ENCODE measurements around the gene RYR2. TPM values are rescaled to one million over a fixed set of nuclear protein-coding genes. Genes with fewer than 3 reads are reported as not detected.

Gene RYR2
- total and polyA plus RNA-seq, 9 donors, result 2.3 to 4.7 (median 3.3) TPM

- WGBS (ENCODE audit: insufficient coverage), result 67% methylated on average over 8 of the region's 14 CpGs
- Histone ChIP-seq H3K36me3 (ENCODE audit: control insufficient read depth, insufficient read depth, low read length) (no peaks in the 10 kb centered on the region), H3K9me3 (replicated peaks; ENCODE audit: control insufficient read depth, low read depth, low read length) (no peaks in the 10 kb centered on the region), H3K4me3 (ENCODE audit: low read length) (no peak overlapping the region), H3K4me1 (ENCODE audit: control insufficient read depth, insufficient read depth, low read length) (no peaks in the 10 kb centered on the region), H3K27me3 (ENCODE audit: control insufficient read depth, insufficient read depth, low read length) (no peaks in the 10 kb centered on the region), H3K27ac (ENCODE audit: low read length) (no peak overlapping the region)
- DNase-seq, result no peak
Observed at GRCh38 chr1:237007147-237007881, 34.7 kb upstream of the RYR2 start.

- Histone ChIP-seq H3K27me3 (ENCODE audit: control insufficient read depth, insufficient read depth, low read length) (no peaks in the 10 kb centered on the region), H3K27ac (ENCODE audit: low read length) (no peak overlapping the region), H3K36me3 (ENCODE audit: control insufficient read depth, insufficient read depth, low read length) (no peaks in the 10 kb centered on the region), H3K9me3 (replicated peaks; ENCODE audit: control insufficient read depth, low read depth, low read length) (no peaks in the 10 kb centered on the region), H3K4me3 (ENCODE audit: low read length) (no peak overlapping the region), H3K4me1 (ENCODE audit: control insufficient read depth, insufficient read depth, low read length) (no peaks in the 10 kb centered on the region)
- WGBS (ENCODE audit: insufficient coverage), result 100% methylated on average over 1 of the region's 4 CpGs
- DNase-seq, result no peak
Observed at GRCh38 chr1:237009611-237010010, 32.4 kb upstream of the RYR2 start.

- Histone ChIP-seq H3K9me3 (replicated peaks; ENCODE audit: control insufficient read depth, low read depth, low read length) (no peaks in the 10 kb centered on the region), H3K27ac (ENCODE audit: low read length) (no peak overlapping the region), H3K27me3 (ENCODE audit: control insufficient read depth, insufficient read depth, low read length) (no peaks in the 10 kb centered on the region), H3K4me3 (ENCODE audit: low read length) (no peak overlapping the region), H3K36me3 (ENCODE audit: control insufficient read depth, insufficient read depth, low read length) (no peaks in the 10 kb centered on the region), H3K4me1 (ENCODE audit: control insufficient read depth, insufficient read depth, low read length) (no peaks in the 10 kb centered on the region)
- no peak for DNase-seq
- WGBS (ENCODE audit: insufficient coverage), result no CpG with 5 or more reads among the region's 3 CpGs
Observed at GRCh38 chr1:237011432-237011831, 30.6 kb upstream of the RYR2 start.

GRCh38 chr1:237012361-237012760, 29.6 kb upstream of the RYR2 start:
- H3K9me3 ChIP-seq (replicated peaks; ENCODE audit: control insufficient read depth, low read depth, low read length), result no peaks in the 10 kb centered on the region
- H3K4me1 ChIP-seq (ENCODE audit: control insufficient read depth, insufficient read depth, low read length), result no peaks in the 10 kb centered on the region
- 81% methylated on average over 2 of the region's 5 CpGs for WGBS (ENCODE audit: insufficient coverage)
- no peak overlapping the region for H3K4me3 ChIP-seq (ENCODE audit: low read length)
- no peak overlapping the region for H3K27ac ChIP-seq (ENCODE audit: low read length)
- no peaks in the 10 kb centered on the region for H3K36me3 ChIP-seq (ENCODE audit: control insufficient read depth, insufficient read depth, low read length)
- H3K27me3 ChIP-seq (ENCODE audit: control insufficient read depth, insufficient read depth, low read length), result no peaks in the 10 kb centered on the region
- no peak for DNase-seq

GRCh38 chr1:237012788-237013383, 29.1 kb upstream of the RYR2 start:
- DNase-seq, result no peak
- Histone ChIP-seq H3K9me3 (replicated peaks; ENCODE audit: control insufficient read depth, low read depth, low read length) (no peaks in the 10 kb centered on the region), H3K36me3 (ENCODE audit: control insufficient read depth, insufficient read depth, low read length) (no peaks in the 10 kb centered on the region), H3K27ac (ENCODE audit: low read length) (no peak overlapping the region), H3K4me1 (ENCODE audit: control insufficient read depth, insufficient read depth, low read length) (no peaks in the 10 kb centered on the region), H3K27me3 (ENCODE audit: control insufficient read depth, insufficient read depth, low read length) (no peaks in the 10 kb centered on the region), H3K4me3 (ENCODE audit: low read length) (no peak overlapping the region)
- WGBS (ENCODE audit: insufficient coverage), result 47% methylated on average over 14 of the region's 15 CpGs

- no peaks in the 10 kb centered on the region for H3K36me3 ChIP-seq (ENCODE audit: control insufficient read depth, insufficient read depth, low read length)
- H3K27ac ChIP-seq (ENCODE audit: low read length), result no peak overlapping the region
- 70% methylated on average over 2 of the region's 5 CpGs for WGBS (ENCODE audit: insufficient coverage)
- no peak overlapping the region for H3K4me3 ChIP-seq (ENCODE audit: low read length)
- no peaks in the 10 kb centered on the region for H3K9me3 ChIP-seq (replicated peaks; ENCODE audit: control insufficient read depth, low read depth, low read length)
- no peaks in the 10 kb centered on the region for H3K27me3 ChIP-seq (ENCODE audit: control insufficient read depth, insufficient read depth, low read length)
- DNase-seq, result no peak
- H3K4me1 ChIP-seq (ENCODE audit: control insufficient read depth, insufficient read depth, low read length), result no peaks in the 10 kb centered on the region
Observed at GRCh38 chr1:237013608-237014007, 28.4 kb upstream of the RYR2 start.

- H3K27me3 ChIP-seq (ENCODE audit: control insufficient read depth, insufficient read depth, low read length), result no peaks in the 10 kb centered on the region
- no CpG with 5 or more reads among the region's 1 CpG for WGBS (ENCODE audit: insufficient coverage)
- DNase-seq, result no peak
- no peaks in the 10 kb centered on the region for H3K36me3 ChIP-seq (ENCODE audit: control insufficient read depth, insufficient read depth, low read length)
- H3K4me1 ChIP-seq (ENCODE audit: control insufficient read depth, insufficient read depth, low read length), result no peaks in the 10 kb centered on the region
- no peak overlapping the region for H3K4me3 ChIP-seq (ENCODE audit: low read length)
- H3K9me3 ChIP-seq (replicated peaks; ENCODE audit: control insufficient read depth, low read depth, low read length), result no peaks in the 10 kb centered on the region
- no peak overlapping the region for H3K27ac ChIP-seq (ENCODE audit: low read length)
Observed at GRCh38 chr1:237016626-237017025, 25.4 kb upstream of the RYR2 start.

GRCh38 chr1:237018896-237019295, 23.1 kb upstream of the RYR2 start:
- Histone ChIP-seq H3K27me3 (ENCODE audit: control insufficient read depth, insufficient read depth, low read length) (no peaks in the 10 kb centered on the region), H3K4me3 (ENCODE audit: low read length) (no peak overlapping the region), H3K27ac (ENCODE audit: low read length) (no peak overlapping the region), H3K4me1 (ENCODE audit: control insufficient read depth, insufficient read depth, low read length) (no peaks in the 10 kb centered on the region), H3K36me3 (ENCODE audit: control insufficient read depth, insufficient read depth, low read length) (no peaks in the 10 kb centered on the region), H3K9me3 (replicated peaks; ENCODE audit: control insufficient read depth, low read depth, low read length) (no peaks in the 10 kb centered on the region)
- no peak for DNase-seq

- H3K27me3 ChIP-seq (ENCODE audit: control insufficient read depth, insufficient read depth, low read length), result no peaks in the 10 kb centered on the region
- no CpG with 5 or more reads among the region's 10 CpGs for WGBS (ENCODE audit: insufficient coverage)
Observed at GRCh38 chr1:237025358-237026074, 16.5 kb upstream of the RYR2 start.

GRCh38 chr1:237029240-237029639, 12.7 kb upstream of the RYR2 start:
- no peaks in the 10 kb centered on the region for H3K9me3 ChIP-seq (replicated peaks; ENCODE audit: control insufficient read depth, low read depth, low read length)
- H3K36me3 ChIP-seq (ENCODE audit: control insufficient read depth, insufficient read depth, low read length), result no peaks in the 10 kb centered on the region
- H3K27ac ChIP-seq (ENCODE audit: low read length), result no peak overlapping the region
- peaks cover 3% of the 10 kb centered on the region for H3K27me3 ChIP-seq (ENCODE audit: control insufficient read depth, insufficient read depth, low read length)
- H3K4me3 ChIP-seq (ENCODE audit: low read length), result no peak overlapping the region
- no peaks in the 10 kb centered on the region for H3K4me1 ChIP-seq (ENCODE audit: control insufficient read depth, insufficient read depth, low read length)
- no CpG with 5 or more reads among the region's 3 CpGs for WGBS (ENCODE audit: insufficient coverage)
- no peak for DNase-seq

More at GRCh38 chr1:237025358-237026074, 16.5 kb upstream of the RYR2 start:
- Histone ChIP-seq H3K27ac (ENCODE audit: low read length) (no peak overlapping the region), H3K9me3 (replicated peaks; ENCODE audit: control insufficient read depth, low read depth, low read length) (no peaks in the 10 kb centered on the region), H3K36me3 (ENCODE audit: control insufficient read depth, insufficient read depth, low read length) (no peaks in the 10 kb centered on the region), H3K4me1 (ENCODE audit: control insufficient read depth, insufficient read depth, low read length) (no peaks in the 10 kb centered on the region), H3K4me3 (ENCODE audit: low read length) (no peak overlapping the region)
- DNase-seq, result no peak
